Liver (tissue), 9 donors: ENCODE measurements around the gene WDR90. TPM values are rescaled to one million over a fixed set of nuclear protein-coding genes. Genes with fewer than 3 reads are reported as not detected.

ENCODE experiments used
- DNase-seq: peaks from one replicate; pipeline ENCODE4 v3.0.0-alpha.2; 2017; ENCODE audit warnings: low spot score
- H3K27ac ChIP-seq, 2 donors: one replicate each; pipeline ENCODE4 v1.7.0; 2013; ENCODE audit warnings: inconsistent platforms in 2 of 2, low read length in 2 of 2, control low read depth in 1 of 2, low read depth in 1 of 2, mild to moderate bottlenecking in 1 of 2
- H3K27me3 ChIP-seq, 4 donors: one replicate each; pipeline versions ENCODE4 v1.6.1 to v1.7.0; 2013; ENCODE audit warnings: low read length in 3 of 4, inconsistent platforms in 1 of 4, mild to moderate bottlenecking in 1 of 4, moderate library complexity in 1 of 4; ENCODE audit not compliant: control insufficient read depth in 4 of 4, insufficient read depth in 4 of 4
- H3K36me3 ChIP-seq, 4 donors: one replicate each; pipeline versions ENCODE4 v1.6.1 to v1.7.0; 2013; ENCODE audit warnings: low read length in 3 of 4, mild to moderate bottlenecking in 3 of 4, low read depth in 1 of 4, moderate library complexity in 1 of 4; ENCODE audit not compliant: control insufficient read depth in 4 of 4, insufficient read depth in 3 of 4
- H3K4me1 ChIP-seq, 4 donors: one replicate each; pipeline versions ENCODE4 v1.6.1 to v1.7.0; 2013; ENCODE audit warnings: low read length in 3 of 4, mild to moderate bottlenecking in 3 of 4, moderate library complexity in 1 of 4; ENCODE audit not compliant: control insufficient read depth in 4 of 4, insufficient read depth in 4 of 4
- H3K4me3 ChIP-seq, 3 donors: one replicate each; pipeline versions ENCODE4 v1.6.1 to v1.7.0; 2013; ENCODE audit warnings: low read length in 3 of 3, control low read depth in 1 of 3, low read depth in 1 of 3, mild to moderate bottlenecking in 1 of 3
- H3K9ac ChIP-seq, 2 donors: one replicate each; pipeline ENCODE4 v1.7.0; 2013; ENCODE audit warnings: low read length in 2 of 2, mild to moderate bottlenecking in 2 of 2, moderate library complexity in 2 of 2, control low read depth in 1 of 2, low read depth in 1 of 2
- H3K9me3 ChIP-seq, 4 donors: one replicate each; pipeline versions ENCODE4 v1.6.1 to v1.7.0; 2013; ENCODE audit warnings: low read length in 3 of 4; ENCODE audit not compliant: control insufficient read depth in 4 of 4
- EGR1 ChIP-seq, 2 donors: IDR thresholded peaks; 2 replicates each; pipeline ENCODE4 v1.6.1; 2016 to 2018; ENCODE audit warnings: antibody characterized with exemption in 2 of 2, low read depth in 2 of 2
- FOXA1 ChIP-seq: IDR thresholded peaks from 2 replicates; pipeline ENCODE4 v1.6.1; 2016; ENCODE audit warnings: antibody characterized with exemption
- FOXA2 ChIP-seq: IDR thresholded peaks from 2 replicates; pipeline ENCODE4 v1.6.1; 2016; ENCODE audit warnings: antibody characterized with exemption
- GABPA ChIP-seq, 2 donors: IDR thresholded peaks in 1 of 2; conservative IDR thresholded peaks in 1 of 2; 2 replicates each; pipeline ENCODE4 v1.6.1; 2016; ENCODE audit warnings: antibody characterized with exemption in 2 of 2, mild to moderate bottlenecking in 1 of 2, moderate library complexity in 1 of 2
- HNF4A ChIP-seq, 2 donors: conservative IDR thresholded peaks; 2 replicates each; pipeline ENCODE4 v1.6.1; 2016; ENCODE audit warnings: antibody characterized with exemption in 2 of 2, mild to moderate bottlenecking in 2 of 2
- HNF4G ChIP-seq: IDR thresholded peaks from 2 replicates; pipeline ENCODE4 v1.6.1; 2016; ENCODE audit warnings: antibody characterized with exemption
- JUND ChIP-seq, 2 donors: IDR thresholded peaks; 2 replicates each; pipeline ENCODE4 v1.6.1; 2016; ENCODE audit warnings: antibody characterized with exemption in 2 of 2
- NR2F2 ChIP-seq: IDR thresholded peaks from 2 replicates; pipeline ENCODE4 v1.6.1; 2016; ENCODE audit warnings: antibody characterized with exemption
- RAD21 ChIP-seq, 2 donors: IDR thresholded peaks; 2 replicates each; pipeline ENCODE4 v1.6.1; 2016; ENCODE audit warnings: antibody characterized with exemption in 2 of 2, mild to moderate bottlenecking in 2 of 2
- RXRA ChIP-seq, 2 donors: IDR thresholded peaks; 2 replicates each; pipeline ENCODE4 v1.6.1; 2017 to 2018; ENCODE audit warnings: antibody characterized with exemption in 2 of 2, mild to moderate bottlenecking in 1 of 2
- SP1 ChIP-seq: IDR thresholded peaks from 2 replicates; pipeline ENCODE4 v1.6.1; 2018; ENCODE audit warnings: antibody characterized with exemption, mild to moderate bottlenecking
- TAF1 ChIP-seq: conservative IDR thresholded peaks from 2 replicates; pipeline ENCODE4 v1.6.1; 2016; ENCODE audit warnings: antibody characterized with exemption, mild to moderate bottlenecking
- YY1 ChIP-seq: IDR thresholded peaks from 2 replicates; pipeline ENCODE4 v1.6.1; 2016; ENCODE audit warnings: antibody characterized with exemption, mild to moderate bottlenecking
- WGBS: extraction: QIAGEN DNeasy Blood & Tissue Kit; methylation state at CpG from one replicate; pipeline ENCODE4 v1.1.7; 2013; 5-methylcytosine and 5-hydroxymethylcytosine counted together
- polyA plus RNA-seq, 2 donors: library from polyadenylated mRNA; stranded (reverse) in 1 of 2; unstranded in 1 of 2; fragments of 200-250 nt in 1 of 2; fragments of >200 nt in 1 of 2; fragmentation: Nextera tagmentation in 1 of 2; extraction: Ambion mirVana in 1 of 2; gene quantifications; one replicate each; pipeline versions ENCODE4 v1.2.1 to v1.2.3, GENCODE V29; 2013 to 2015
- total RNA-seq, 2 donors: library from RNA; depleted of rRNA; stranded (reverse); fragments of >200 nt; gene quantifications; one replicate each; pipeline ENCODE4 v1.2.3, GENCODE V29; 2014
- TF ChIP-seq, protein P1 (sequence below): IDR thresholded peaks from 2 replicates; pipeline ENCODE4 v1.6.1; 2016; ENCODE audit warnings: antibody characterized with exemption
- TF ChIP-seq, protein P2 (sequence below): fragments of 150-350 bp; IDR thresholded peaks from 2 replicates; pipeline ENCODE4 v1.5.1; 2017; ENCODE audit warnings: improper control_type of control experiment, low read depth, low read length; ENCODE audit not compliant: missing input control
- TF ChIP-seq, protein P3 (sequence below): IDR thresholded peaks from 2 replicates; pipeline ENCODE4 v1.6.1; 2016; ENCODE audit warnings: antibody characterized with exemption
- TF ChIP-seq, protein P4 (sequence below): IDR thresholded peaks from 2 replicates; pipeline ENCODE4 v1.6.1; 2016; ENCODE audit warnings: antibody characterized with exemption, mild to moderate bottlenecking
- TF ChIP-seq, protein P5 (sequence below): IDR thresholded peaks from 2 replicates; pipeline ENCODE4 v1.6.1; 2016; ENCODE audit warnings: antibody characterized with exemption
- donor health status: healthy.
- donor health status: healthy.
- donor health status: healthy.
- donor health status: healthy.
- donor health status: healthy.

Gene WDR90
- total and polyA plus RNA-seq, 4 donors: 4.7 to 13.4 (median 7.9) TPM

DNA sequence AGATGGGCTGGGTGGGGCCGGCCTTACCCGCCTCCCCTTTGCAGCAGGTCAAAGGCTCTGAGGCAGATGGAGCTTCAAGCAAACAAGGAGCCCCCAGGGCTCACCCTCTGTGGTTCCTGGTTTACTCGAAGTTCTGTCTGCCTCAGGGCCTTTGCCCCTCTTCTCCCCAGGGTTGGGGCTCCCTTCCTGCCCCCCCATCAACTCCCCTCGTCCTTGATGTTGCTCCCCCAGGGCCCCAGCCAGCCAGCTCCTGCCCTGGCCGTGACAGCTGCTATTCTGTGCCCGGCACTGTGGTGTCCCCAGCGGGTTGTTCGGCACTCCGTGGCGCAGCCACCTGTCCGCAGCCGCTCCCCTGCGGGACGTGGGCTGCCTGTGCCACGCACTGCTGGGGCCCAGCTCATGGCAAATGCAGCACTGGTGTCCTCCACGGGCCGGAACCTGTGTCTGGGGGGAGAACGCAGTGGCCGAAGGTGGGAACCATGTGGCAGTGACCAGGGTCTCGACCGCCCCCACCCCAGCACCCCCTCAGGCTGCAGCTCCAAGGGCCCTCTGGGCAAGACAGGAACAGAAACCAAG is 61.4 kb downstream of the WDR90 start:
- Histone ChIP-seq H3K9me3 (no peaks in the 10 kb centered on the region), H3K27me3 (peaks cover 4 to 18% (median 6%) of the 10 kb centered on the region in 4 donors), H3K4me1 (peaks cover 4 to 13% (median 7%) of the 10 kb centered on the region in 4 donors), H3K9ac (no peak overlapping the region), H3K4me3 (no peak overlapping the region), H3K27ac (no peak overlapping the region), H3K36me3 (no peaks in the 10 kb centered on the region)
- WGBS: 68% methylated on average over 21 of the region's 21 CpGs
- TF ChIP-seq, protein P1, sequence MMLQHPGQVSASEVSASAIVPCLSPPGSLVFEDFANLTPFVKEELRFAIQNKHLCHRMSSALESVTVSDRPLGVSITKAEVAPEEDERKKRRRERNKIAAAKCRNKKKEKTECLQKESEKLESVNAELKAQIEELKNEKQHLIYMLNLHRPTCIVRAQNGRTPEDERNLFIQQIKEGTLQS: no peak
- TF ChIP-seq NR2F2 (no peak), FOXA2 (no peak), EGR1 (IDR thresholded peaks at IDR 0.05; ENCODE audit: low read depth in 2 of 2) (no peak), RAD21 (IDR thresholded peaks at IDR 0.05) (no peak), HNF4A (conservative IDR thresholded peaks at IDR 0.05) (no peak), YY1 (no peak), SP1 (no peak), FOXA1 (no peak), HNF4G (no peak), GABPA (IDR thresholded peaks at IDR 0.05 in 1 of 2, conservative IDR thresholded peaks at IDR 0.05 in 1 of 2) (no peak), JUND (IDR thresholded peaks at IDR 0.05) (no peak), TAF1 (no peak), RXRA (IDR thresholded peaks at IDR 0.05) (no peak)
- TF ChIP-seq, protein P2, sequence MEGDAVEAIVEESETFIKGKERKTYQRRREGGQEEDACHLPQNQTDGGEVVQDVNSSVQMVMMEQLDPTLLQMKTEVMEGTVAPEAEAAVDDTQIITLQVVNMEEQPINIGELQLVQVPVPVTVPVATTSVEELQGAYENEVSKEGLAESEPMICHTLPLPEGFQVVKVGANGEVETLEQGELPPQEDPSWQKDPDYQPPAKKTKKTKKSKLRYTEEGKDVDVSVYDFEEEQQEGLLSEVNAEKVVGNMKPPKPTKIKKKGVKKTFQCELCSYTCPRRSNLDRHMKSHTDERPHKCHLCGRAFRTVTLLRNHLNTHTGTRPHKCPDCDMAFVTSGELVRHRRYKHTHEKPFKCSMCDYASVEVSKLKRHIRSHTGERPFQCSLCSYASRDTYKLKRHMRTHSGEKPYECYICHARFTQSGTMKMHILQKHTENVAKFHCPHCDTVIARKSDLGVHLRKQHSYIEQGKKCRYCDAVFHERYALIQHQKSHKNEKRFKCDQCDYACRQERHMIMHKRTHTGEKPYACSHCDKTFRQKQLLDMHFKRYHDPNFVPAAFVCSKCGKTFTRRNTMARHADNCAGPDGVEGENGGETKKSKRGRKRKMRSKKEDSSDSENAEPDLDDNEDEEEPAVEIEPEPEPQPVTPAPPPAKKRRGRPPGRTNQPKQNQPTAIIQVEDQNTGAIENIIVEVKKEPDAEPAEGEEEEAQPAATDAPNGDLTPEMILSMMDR: no peak
- TF ChIP-seq, protein P3, sequence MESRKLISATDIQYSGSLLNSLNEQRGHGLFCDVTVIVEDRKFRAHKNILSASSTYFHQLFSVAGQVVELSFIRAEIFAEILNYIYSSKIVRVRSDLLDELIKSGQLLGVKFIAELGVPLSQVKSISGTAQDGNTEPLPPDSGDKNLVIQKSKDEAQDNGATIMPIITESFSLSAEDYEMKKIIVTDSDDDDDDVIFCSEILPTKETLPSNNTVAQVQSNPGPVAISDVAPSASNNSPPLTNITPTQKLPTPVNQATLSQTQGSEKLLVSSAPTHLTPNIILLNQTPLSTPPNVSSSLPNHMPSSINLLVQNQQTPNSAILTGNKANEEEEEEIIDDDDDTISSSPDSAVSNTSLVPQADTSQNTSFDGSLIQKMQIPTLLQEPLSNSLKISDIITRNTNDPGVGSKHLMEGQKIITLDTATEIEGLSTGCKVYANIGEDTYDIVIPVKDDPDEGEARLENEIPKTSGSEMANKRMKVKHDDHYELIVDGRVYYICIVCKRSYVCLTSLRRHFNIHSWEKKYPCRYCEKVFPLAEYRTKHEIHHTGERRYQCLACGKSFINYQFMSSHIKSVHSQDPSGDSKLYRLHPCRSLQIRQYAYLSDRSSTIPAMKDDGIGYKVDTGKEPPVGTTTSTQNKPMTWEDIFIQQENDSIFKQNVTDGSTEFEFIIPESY: no peak
- TF ChIP-seq, protein P4, sequence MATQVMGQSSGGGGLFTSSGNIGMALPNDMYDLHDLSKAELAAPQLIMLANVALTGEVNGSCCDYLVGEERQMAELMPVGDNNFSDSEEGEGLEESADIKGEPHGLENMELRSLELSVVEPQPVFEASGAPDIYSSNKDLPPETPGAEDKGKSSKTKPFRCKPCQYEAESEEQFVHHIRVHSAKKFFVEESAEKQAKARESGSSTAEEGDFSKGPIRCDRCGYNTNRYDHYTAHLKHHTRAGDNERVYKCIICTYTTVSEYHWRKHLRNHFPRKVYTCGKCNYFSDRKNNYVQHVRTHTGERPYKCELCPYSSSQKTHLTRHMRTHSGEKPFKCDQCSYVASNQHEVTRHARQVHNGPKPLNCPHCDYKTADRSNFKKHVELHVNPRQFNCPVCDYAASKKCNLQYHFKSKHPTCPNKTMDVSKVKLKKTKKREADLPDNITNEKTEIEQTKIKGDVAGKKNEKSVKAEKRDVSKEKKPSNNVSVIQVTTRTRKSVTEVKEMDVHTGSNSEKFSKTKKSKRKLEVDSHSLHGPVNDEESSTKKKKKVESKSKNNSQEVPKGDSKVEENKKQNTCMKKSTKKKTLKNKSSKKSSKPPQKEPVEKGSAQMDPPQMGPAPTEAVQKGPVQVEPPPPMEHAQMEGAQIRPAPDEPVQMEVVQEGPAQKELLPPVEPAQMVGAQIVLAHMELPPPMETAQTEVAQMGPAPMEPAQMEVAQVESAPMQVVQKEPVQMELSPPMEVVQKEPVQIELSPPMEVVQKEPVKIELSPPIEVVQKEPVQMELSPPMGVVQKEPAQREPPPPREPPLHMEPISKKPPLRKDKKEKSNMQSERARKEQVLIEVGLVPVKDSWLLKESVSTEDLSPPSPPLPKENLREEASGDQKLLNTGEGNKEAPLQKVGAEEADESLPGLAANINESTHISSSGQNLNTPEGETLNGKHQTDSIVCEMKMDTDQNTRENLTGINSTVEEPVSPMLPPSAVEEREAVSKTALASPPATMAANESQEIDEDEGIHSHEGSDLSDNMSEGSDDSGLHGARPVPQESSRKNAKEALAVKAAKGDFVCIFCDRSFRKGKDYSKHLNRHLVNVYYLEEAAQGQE: no peak
- TF ChIP-seq, protein P5, sequence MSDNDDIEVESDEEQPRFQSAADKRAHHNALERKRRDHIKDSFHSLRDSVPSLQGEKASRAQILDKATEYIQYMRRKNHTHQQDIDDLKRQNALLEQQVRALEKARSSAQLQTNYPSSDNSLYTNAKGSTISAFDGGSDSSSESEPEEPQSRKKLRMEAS: no peak
- no peak for DNase-seq
